A549 (cell line): ENCODE measurements around the gene RAD18. TPM values are rescaled to one million over a fixed set of nuclear protein-coding genes. Genes with fewer than 3 reads are reported as not detected.

Experiments used
- ATAC-seq, 2 experiments: fragments of 200-7000 bp in 1 of 2; fragments of >200 bp in 1 of 2; cut with Nextera tagmentation in 1 of 2; cut with Tn5 transposase in 1 of 2; 3 replicates each; pipeline versions ENCODE4 v1.8.0 to v1.9.1; 2018 to 2020; ENCODE audit warnings: mild to moderate bottlenecking in 1 of 2, moderate library complexity in 1 of 2
- CTCF ChIA-PET: fragments of 300-600 bp; sonication (Branson Sonifier 250); formaldehyde crosslinking; extraction: SDS; loops from one replicate; lab custom pipeline; 2021; ENCODE audit warnings: antibody characterized with exemption, inconsistent platforms; lab: Yijun Ruan, JAX
- POLR2A ChIA-PET: fragments of 350-600 bp; formaldehyde crosslinking; extraction: SDS; loops from one replicate; lab custom pipeline; 2021; ENCODE audit warnings: antibody characterized with exemption, inconsistent platforms; lab: Yijun Ruan, JAX
- DNase-seq, 2 experiments: peaks; one replicate each; pipeline versions ENCODE4 v3.0.0 to v3.0.0-alpha.2; 2011 to 2016; ENCODE audit warnings: low read depth in 1 of 2, low spot score in 1 of 2
- FAIRE-seq: peaks from 2 replicates; lab custom pipeline; 2011; peaks lifted over from hg19 to GRCh38; lab: Jason Lieb, UNC
- H3K27ac ChIP-seq, 2 experiments: fragments of >200 bp; sonication (Bioruptor Twin); formaldehyde crosslinking; 3 replicates each; pipeline ENCODE4 v1.5.1; 2016 to 2017
- H3K4me1 ChIP-seq: fragments of >200 bp; sonication (Bioruptor Twin); formaldehyde crosslinking; 3 replicates; pipeline ENCODE4 v1.6.1; 2016
- H3K4me2 ChIP-seq: fragments of >200 bp; sonication (Bioruptor Twin); formaldehyde crosslinking; 3 replicates; pipeline ENCODE4 v1.6.1; 2016
- H3K4me3 ChIP-seq: fragments of >200 bp; sonication (Bioruptor Twin); formaldehyde crosslinking; 3 replicates; pipeline ENCODE4 v1.5.1; 2016
- H3K9me3 ChIP-seq: fragments of >200 bp; sonication (Bioruptor Twin); formaldehyde crosslinking; 3 replicates; pipeline ENCODE4 v1.6.1; 2016
- ATOH8 ChIP-seq: fragments of 250-450 bp; sonication (Bioruptor Pico); IDR thresholded peaks from 2 replicates; pipeline ENCODE4 v1.5.0; 2020; ENCODE audit warnings: low read depth, mild to moderate bottlenecking, moderate library complexity
- CBX8 ChIP-seq: fragments of 200-600 bp; sonication (generic); IDR thresholded peaks from 2 replicates; pipeline ENCODE4 v1.6.1; 2016
- CEBPB ChIP-seq, 2 experiments: fragments of >200 bp in 1 of 2; sonication (Bioruptor Twin) in 1 of 2; formaldehyde crosslinking in 1 of 2; IDR thresholded peaks; 2 replicates each; pipeline ENCODE4 v1.6.1; 2012 to 2016
- CHD4 ChIP-seq: fragments of 200-600 bp; sonication (generic); IDR thresholded peaks from 2 replicates; pipeline ENCODE4 v1.6.1; 2016; ENCODE audit warnings: antibody characterized with exemption, mild to moderate bottlenecking, borderline replicate concordance
- EHMT2 ChIP-seq: fragments of 200-600 bp; sonication (generic); IDR thresholded peaks from 2 replicates; pipeline ENCODE4 v1.6.1; 2016; ENCODE audit warnings: antibody characterized with exemption, low read depth, mild to moderate bottlenecking, moderate library complexity
- EP300 ChIP-seq, 2 experiments: fragments of >200 bp; sonication (Bioruptor Twin); formaldehyde crosslinking; IDR thresholded peaks; 2 replicates in 1 of 2; 3 replicates in 1 of 2; pipeline ENCODE4 v1.6.1; 2016 to 2017
- ESRRA ChIP-seq: fragments of 150-350 bp; IDR thresholded peaks from 2 replicates; pipeline ENCODE4 v1.6.1; 2014; ENCODE audit warnings: mild to moderate bottlenecking, low read length, borderline replicate concordance
- FOXS1 ChIP-seq: fragments of 250-450 bp; sonication (Bioruptor Pico); IDR thresholded peaks from 2 replicates; pipeline ENCODE4 v1.5.0; 2020; ENCODE audit warnings: mild to moderate bottlenecking, moderate library complexity
- HES2 ChIP-seq: fragments of >200 bp; sonication (Bioruptor Twin); formaldehyde crosslinking; IDR thresholded peaks from 2 replicates; pipeline ENCODE4 v1.6.1; 2016
- HEYL ChIP-seq: fragments of 250-450 bp; sonication (Bioruptor Pico); IDR thresholded peaks from 2 replicates; pipeline ENCODE4 v1.8.0; 2021; ENCODE audit warnings: mild to moderate bottlenecking, moderate library complexity
- HMGXB4 ChIP-seq: fragments of 250-450 bp; sonication (Bioruptor Pico); IDR thresholded peaks from 2 replicates; pipeline ENCODE4 v1.5.0; 2021; ENCODE audit warnings: mild to moderate bottlenecking, moderate library complexity, borderline replicate concordance
- JUNB ChIP-seq: fragments of >200 bp; sonication (Bioruptor Twin); formaldehyde crosslinking; IDR thresholded peaks from 2 replicates; pipeline ENCODE4 v1.6.1; 2016
- KDM1A ChIP-seq: fragments of 200-600 bp; sonication (generic); IDR thresholded peaks from 2 replicates; pipeline ENCODE4 v1.6.1; 2016; ENCODE audit warnings: low read depth, mild to moderate bottlenecking
- MAFK ChIP-seq: fragments of 450-650 bp; IDR thresholded peaks from 2 replicates; pipeline ENCODE4 v1.6.1; 2014; ENCODE audit not compliant: partially characterized antibody
- MYC ChIP-seq: IDR thresholded peaks from 2 replicates; pipeline ENCODE4 v1.6.1; 2012; ENCODE audit warnings: mild to moderate bottlenecking, inconsistent platforms, low read length, improper control_type of control experiment, borderline replicate concordance
- PHF8 ChIP-seq: fragments of 200-600 bp; sonication (generic); IDR thresholded peaks from 2 replicates; pipeline ENCODE4 v1.6.1; 2016; ENCODE audit warnings: low read depth, mild to moderate bottlenecking, antibody characterized with exemption, moderate library complexity, borderline replicate concordance
- POLR2A ChIP-seq: IDR thresholded peaks from 2 replicates; pipeline ENCODE4 v1.6.1; 2012; ENCODE audit warnings: mild to moderate bottlenecking, low read length
- POLR2AphosphoS2 ChIP-seq: conservative IDR thresholded peaks from 2 replicates; pipeline ENCODE4 v1.6.1; 2012; ENCODE audit warnings: low read length, improper control_type of control experiment, inconsistent platforms
- RCOR1 ChIP-seq: fragments of 150-350 bp; IDR thresholded peaks from 2 replicates; pipeline ENCODE4 v1.6.1; 2014; ENCODE audit warnings: antibody characterized with exemption, low read length, low read depth
- RNF2 ChIP-seq: fragments of 200-600 bp; sonication (generic); IDR thresholded peaks from 2 replicates; pipeline ENCODE4 v1.6.1; 2016; ENCODE audit warnings: low read depth, mild to moderate bottlenecking, antibody characterized with exemption, moderate library complexity, borderline replicate concordance
- SMC3 ChIP-seq: fragments of >200 bp; sonication (Bioruptor Twin); formaldehyde crosslinking; IDR thresholded peaks from 3 replicates; pipeline ENCODE4 v1.6.1; 2018; ENCODE audit warnings: inconsistent platforms
- TP53 ChIP-seq: fragments of 250-450 bp; sonication (Bioruptor Pico); IDR thresholded peaks from 2 replicates; pipeline ENCODE4 v1.5.0; 2021; ENCODE audit warnings: mild to moderate bottlenecking, moderate library complexity
- ZSCAN20 ChIP-seq: fragments of 250-450 bp; sonication (Bioruptor Pico); IDR thresholded peaks from 2 replicates; pipeline ENCODE4 v1.8.0; 2022; ENCODE audit warnings: mild to moderate bottlenecking, moderate library complexity
- WGBS: methylation state at CpG from one replicate; pipeline ENCODE4 v1.1.6; 2017; ENCODE audit errors: missing lambda C conversion rate; 5-methylcytosine and 5-hydroxymethylcytosine counted together
- polyA plus RNA-seq, 4 experiments: library from polyadenylated mRNA; depleted of rRNA in 3 of 4; stranded (reverse); fragments of >200 nt; fragmentation: RNase III in 1 of 4; extraction: RNeasy Plus Mini Kit Qiagen cat#74134 plus additional on column Dnase treatment in 1 of 4; gene quantifications; 2 replicates in 3 of 4; 3 replicates in 1 of 4; pipeline ENCODE4 v1.2.3, GENCODE V29; 2011 to 2017
- TF ChIP-seq, protein P1 (sequence below): fragments of 450-650 bp; IDR thresholded peaks from 2 replicates; pipeline ENCODE4 v1.6.1; 2014; ENCODE audit warnings: antibody characterized with exemption

The RAD18 gene
- polyA plus RNA-seq, 2 of the 4 experiments (the other 2 are of a cell fraction) = 11.8 to 23.2 TPM

DNA sequence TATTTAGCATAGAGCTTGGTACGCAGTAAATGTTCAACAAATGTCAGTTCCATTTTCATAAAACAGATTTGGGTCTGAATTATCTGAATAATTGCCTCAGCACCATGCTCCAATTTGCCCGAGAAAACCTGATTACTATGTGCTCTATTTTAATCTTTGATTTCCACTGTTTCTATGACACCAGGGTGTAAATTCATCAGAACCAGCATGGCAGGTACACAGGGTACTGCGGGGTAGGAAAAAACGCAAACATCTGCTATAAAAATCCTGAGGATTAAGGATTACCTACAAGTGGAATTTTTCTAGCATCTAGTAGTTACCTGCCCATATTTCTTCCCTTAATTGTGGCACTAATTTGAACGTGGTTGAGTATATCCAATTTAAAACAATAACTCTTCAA is 70.3 kb downstream of the RAD18 start:
- Histone ChIP-seq H3K4me1 (no peaks in the 10 kb centered on the region), H3K27ac (no peak overlapping the region), H3K9me3 (no peaks in the 10 kb centered on the region), H3K4me2 (no peak overlapping the region), H3K4me3 (no peak overlapping the region)
- ChIA-PET POLR2A (no interaction called here), CTCF (interaction anchor here (0.8 to 7.0 kb wide), 2 partner anchors 18 to 124 kb away, joined by 3 to 37 read pairs; partner anchors contain the start of gene OXTR)
- ATAC-seq = no peak
- 92% methylated on average over 5 of the region's 5 CpGs for WGBS
- no peak for DNase-seq
- FAIRE-seq = no peak
- TF ChIP-seq EP300 (IDR thresholded peaks at IDR 0.05) (no peak), PHF8 (no peak), ESRRA (no peak), RCOR1 (no peak), FOXS1 (CRISPR knock-in tag) (no peak), HES2 (no peak), MYC (no peak), POLR2AphosphoS2 (no peak), MAFK (no peak), JUNB (no peak), ATOH8 (CRISPR knock-in tag) (no peak), KDM1A (no peak), CEBPB (IDR thresholded peaks at IDR 0.05) (no peak), CBX8 (no peak), TP53 (CRISPR knock-in tag) (no peak), SMC3 (no peak)
- TF ChIP-seq, protein P1, sequence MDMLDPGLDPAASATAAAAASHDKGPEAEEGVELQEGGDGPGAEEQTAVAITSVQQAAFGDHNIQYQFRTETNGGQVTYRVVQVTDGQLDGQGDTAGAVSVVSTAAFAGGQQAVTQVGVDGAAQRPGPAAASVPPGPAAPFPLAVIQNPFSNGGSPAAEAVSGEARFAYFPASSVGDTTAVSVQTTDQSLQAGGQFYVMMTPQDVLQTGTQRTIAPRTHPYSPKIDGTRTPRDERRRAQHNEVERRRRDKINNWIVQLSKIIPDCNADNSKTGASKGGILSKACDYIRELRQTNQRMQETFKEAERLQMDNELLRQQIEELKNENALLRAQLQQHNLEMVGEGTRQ = no peak

DNA sequence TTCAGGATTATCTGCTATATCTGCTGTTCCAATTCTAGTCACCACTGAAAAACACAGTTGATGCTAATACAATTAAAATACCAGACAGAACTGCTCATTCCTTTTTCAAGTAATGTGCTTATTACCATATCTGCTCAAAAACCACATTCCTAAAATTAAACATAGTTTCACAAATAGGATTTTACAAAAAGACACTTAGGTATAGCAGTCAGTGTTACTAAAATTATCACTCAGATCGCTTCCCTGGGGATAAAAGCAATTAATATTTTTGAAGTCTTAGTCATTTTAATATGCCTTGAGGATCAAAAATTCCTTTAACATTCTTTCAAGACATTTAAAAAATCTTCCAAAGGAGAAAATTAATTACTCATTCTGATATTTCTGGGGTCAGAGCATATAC is 71.5 kb downstream of the RAD18 start:
- H3K27ac ChIP-seq = no peak overlapping the region
- TF ChIP-seq FOXS1 (CRISPR knock-in tag) = no peak
- no peak for TF ChIP-seq RNF2
- no peak for TF ChIP-seq CEBPB (IDR thresholded peaks at IDR 0.05)
- no peak for TF ChIP-seq ZSCAN20 (CRISPR knock-in tag)
- no peak for TF ChIP-seq HMGXB4 (CRISPR knock-in tag)
- no peak for TF ChIP-seq JUNB
- no peak for TF ChIP-seq EHMT2
- TF ChIP-seq HEYL (CRISPR knock-in tag) = no peak
- TF ChIP-seq, all 56 proteins: peak for 0
- WGBS = 77% methylated on average over 1 of the region's 1 CpG
- FAIRE-seq = no peak
- POLR2A ChIA-PET = no interaction called here
- H3K9me3 ChIP-seq = no peaks in the 10 kb centered on the region
- CTCF ChIA-PET = interaction anchor here (7.0 kb wide), 1 partner anchor 122 kb away, joined by 37 read pairs; the partner anchor contains the start of gene OXTR
- H3K4me2 ChIP-seq = no peak overlapping the region
- H3K4me1 ChIP-seq = no peaks in the 10 kb centered on the region
- no peak for ATAC-seq
- DNase-seq = no peak
- H3K4me3 ChIP-seq = no peak overlapping the region

- TF ChIP-seq CHD4 = no peak
- TF ChIP-seq FOXS1 (CRISPR knock-in tag) = no peak
- no peak for TF ChIP-seq POLR2A
- no peak for ATAC-seq
Measured at GRCh38 chr3:8891303-8891702, 72.0 kb downstream of the RAD18 start.

More at GRCh38 chr3:8891303-8891702, 72.0 kb downstream of the RAD18 start:
- Histone ChIP-seq H3K9me3 (no peaks in the 10 kb centered on the region), H3K4me2 (no peak overlapping the region), H3K4me1 (no peaks in the 10 kb centered on the region), H3K27ac (no peak overlapping the region), H3K4me3 (no peak overlapping the region)
- CTCF ChIA-PET = interaction anchor here (0.9 to 7.0 kb wide), 2 partner anchors 8 to 122 kb away, joined by 3 to 37 read pairs; partner anchors contain the start of gene OXTR
- no peak for FAIRE-seq
- no peak for DNase-seq
- POLR2A ChIA-PET = no interaction called here
